Measurements from ENCODE around the gene HADHA.
"Not testable (repeated sequence)": the region's sequence is repeated elsewhere in the genome, so short reads cannot be mapped to it uniquely, and the experiment has no call there.

Gene HADHA

DNA sequence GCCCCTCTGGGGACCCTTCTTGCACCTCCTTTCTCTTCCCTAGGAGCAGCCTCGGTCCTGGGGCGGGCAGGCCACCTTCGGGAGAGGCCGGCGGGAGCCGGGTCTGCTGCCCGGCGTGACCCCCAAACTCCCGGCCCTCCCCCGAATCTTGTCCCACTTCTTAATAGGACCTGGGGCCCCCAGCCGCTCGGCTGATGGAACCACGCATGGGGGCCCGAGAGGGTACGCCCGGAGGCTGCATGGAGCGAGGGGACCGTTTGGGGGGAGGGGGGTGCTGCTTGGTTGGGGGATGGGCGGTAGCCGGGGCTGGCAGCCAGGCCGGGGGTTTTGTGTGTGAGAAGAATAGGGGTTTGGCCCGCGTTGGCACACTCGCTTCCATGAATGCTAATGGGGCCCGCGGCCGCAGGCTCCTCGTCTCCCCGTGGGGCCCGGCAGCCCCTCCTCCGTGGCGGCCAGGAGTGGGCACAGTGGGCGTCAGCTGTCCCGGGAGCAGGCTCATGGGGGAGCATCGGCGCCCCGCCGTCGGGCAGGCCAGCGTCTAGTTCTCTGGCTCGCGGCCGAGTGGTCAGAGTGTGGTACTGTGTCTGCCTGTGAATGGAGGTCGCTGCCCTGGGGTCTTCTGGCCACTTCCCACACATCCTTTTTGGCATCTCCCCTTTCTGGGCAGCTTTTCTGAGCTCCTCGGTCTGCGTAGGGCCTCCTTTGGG lies 70.5 kb downstream of the HADHA start:
- DNase-seq (ENCODE audit: low read depth) = no peak

DNA sequence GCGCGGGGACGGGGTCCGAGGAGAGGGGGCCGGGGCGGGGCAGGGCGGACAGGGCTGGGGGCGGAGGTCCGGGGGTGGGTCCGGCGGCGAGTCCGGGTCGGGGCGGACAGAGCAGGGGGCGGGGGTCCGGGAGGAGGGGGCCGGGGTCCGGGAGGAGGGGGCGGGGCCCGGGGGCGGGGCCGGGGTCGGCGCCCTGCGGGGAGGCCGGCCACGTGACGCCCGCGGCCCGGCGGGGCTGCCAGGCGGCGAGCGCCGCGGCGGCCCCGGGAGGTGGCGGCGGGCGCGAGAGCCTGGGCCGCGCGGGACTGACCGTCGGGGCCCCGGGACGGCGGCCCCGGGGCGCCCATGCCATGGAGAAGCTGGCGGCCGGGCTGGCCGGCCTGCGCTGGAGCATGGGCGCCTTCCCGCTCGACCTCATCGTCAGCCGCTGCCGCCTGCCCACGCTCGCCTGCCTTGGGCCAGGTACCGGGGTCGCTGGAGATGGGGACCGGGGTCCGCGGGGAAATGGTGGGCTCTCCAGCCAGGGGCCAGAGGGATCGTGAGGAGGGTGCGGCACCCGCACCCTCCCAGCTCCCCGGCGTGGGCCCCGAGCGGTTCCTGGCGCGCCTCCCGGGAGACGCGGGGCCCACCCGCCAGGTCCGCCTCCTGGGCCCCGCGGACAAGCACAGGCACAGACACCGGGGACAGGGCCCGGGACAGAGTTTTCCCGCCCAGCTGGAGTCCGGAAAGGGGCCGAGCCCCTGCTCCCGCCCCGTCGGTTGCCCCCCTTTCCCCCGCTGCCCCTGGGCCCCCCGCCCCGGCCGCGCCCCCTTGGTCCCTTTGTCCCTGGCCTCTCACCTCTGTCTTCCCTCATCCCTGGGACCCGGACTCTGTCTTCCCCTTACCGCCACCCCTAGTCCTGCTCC lies 71.3 kb downstream of the HADHA start, which contains the start of gene GAREM2:
GAREM2 (plus strand) TSS at position 218 of the 905 bp plus-strand sequence; CDS start at position 351, 133 bp downstream.
- DNase-seq (ENCODE audit: low read depth) = no peak

GRCh38 chr2:26172189-26172870 lies 72.1 kb downstream of the HADHA start:
- DNase-seq (ENCODE audit: low read depth) = no peak

DNA sequence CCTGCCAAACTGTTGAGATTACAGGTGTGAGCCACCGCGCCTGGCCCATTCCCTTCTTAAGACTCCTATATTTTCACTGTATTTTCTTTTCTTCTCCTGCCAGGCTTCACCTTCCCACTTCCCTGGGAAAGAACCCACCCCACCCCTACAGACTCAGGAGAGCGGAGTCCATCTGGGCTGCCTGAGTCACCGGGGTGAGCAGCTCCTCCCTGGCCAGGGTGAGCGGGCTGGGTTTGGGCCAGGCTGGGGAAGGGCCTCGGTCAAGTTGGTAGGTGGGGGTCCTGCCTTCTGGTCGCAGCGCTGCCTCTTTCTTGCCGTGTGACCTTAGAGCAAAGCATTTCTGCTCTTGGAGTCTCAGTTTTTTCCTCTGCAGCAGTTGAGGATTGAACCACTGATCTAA lies 73.6 kb downstream of the HADHA start:
- DNase-seq (ENCODE audit: low read depth) = no peak

GRCh38 chr2:26169681-26170414 lies 74.6 kb downstream of the HADHA start:
- no peak for DNase-seq (ENCODE audit: low read depth)

GRCh38 chr2:26169226-26169625 lies 75.2 kb downstream of the HADHA start:
- no peak for DNase-seq (ENCODE audit: low read depth)

DNA sequence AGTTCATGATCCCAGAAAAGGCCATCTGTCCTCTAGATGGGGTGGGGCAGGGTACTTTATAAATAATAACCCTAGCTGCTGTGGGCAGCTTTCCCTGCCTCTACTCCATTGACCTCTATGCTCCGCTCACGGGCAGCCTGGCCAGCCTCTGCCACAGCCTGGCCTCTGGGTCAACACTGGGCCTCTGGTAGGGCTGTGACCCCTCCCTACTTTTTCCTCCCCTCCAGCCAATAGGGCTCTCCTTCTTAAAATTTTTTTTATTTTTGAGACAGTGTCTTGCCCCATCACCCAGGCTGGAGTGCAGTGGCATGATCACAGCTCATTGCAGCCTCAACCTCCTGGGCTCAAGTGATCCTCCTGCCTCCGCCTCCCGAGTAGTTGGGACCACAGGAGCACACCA lies 75.6 kb downstream of the HADHA start:
- DNase-seq (ENCODE audit: low read depth) = no peak

- DNase-seq (ENCODE audit: low read depth) = not testable (repeated sequence)
Measured at GRCh38 chr2:26166541-26166940, 77.9 kb downstream of the HADHA start.

- DNase-seq (ENCODE audit: low read depth) = no peak
Measured at GRCh38 chr2:26165403-26165802, 79.0 kb downstream of the HADHA start.

DNA sequence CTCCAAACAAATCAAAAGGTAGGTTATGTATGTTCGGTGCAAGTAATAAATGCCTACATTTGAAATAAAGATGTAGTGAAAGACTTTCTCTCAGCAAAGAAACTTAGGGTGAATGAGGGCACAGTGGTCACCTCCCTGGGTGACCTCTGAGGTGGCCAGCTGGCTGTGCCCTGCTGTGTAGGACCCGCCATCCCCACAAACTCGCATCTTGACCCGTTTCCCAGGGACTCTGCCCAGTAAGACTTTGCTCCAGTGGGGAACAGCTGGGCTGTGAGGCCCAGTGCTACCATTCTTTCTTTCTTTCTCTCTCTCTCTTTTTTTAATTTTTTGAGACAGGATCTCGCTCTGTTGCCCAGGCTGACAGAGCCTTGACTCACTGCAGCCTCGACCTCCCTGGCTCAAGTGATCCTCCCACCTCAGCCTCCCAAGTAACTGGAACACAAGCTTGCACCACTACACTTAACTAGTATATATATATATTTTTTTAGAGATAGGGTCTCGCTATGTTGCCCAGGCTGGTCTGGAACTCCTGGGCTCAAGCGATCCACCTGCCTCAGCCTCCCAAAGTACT lies 79.7 kb downstream of the HADHA start:
- no peak for DNase-seq (ENCODE audit: low read depth)

DNA sequence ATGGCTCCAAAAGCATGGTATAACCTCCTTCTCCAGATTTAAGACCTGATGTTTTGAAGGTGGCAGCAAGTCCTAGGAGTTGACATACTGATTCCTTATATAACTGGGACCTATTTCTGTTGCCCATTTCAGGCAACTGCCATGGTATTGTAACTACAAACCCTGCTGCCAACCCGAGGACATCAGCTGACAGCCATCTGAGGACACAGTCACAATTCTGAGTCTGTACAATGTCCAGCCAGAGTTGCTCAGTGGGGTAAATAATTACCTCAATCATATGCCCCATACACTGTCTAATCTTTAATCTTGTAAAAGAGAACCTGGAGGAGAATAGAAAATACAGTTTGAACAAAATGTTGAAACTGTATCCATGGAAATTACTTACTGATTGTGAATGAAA lies 80.2 kb downstream of the HADHA start:
- DNase-seq (ENCODE audit: low read depth) = no peak

DNA sequence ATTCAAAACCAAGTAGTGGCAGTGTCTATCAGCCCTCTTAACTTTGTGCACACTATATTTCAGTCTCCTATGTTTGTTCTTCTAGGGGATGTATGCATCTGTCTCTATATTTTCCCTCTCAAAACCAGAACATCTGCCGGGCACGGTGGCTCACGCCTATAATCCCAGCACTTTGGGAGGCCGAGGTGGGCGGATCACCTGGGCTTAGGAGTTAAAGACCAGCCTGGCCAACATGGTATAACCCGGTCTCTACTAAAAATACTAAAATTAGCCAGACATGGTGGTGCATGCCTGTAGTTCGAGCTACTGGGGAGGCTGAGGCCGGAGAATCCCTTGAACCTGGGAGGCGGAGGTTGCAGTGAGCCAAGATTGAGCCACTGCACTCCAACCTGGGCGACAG lies 81.5 kb downstream of the HADHA start:
- no peak for DNase-seq (ENCODE audit: low read depth)

GRCh38 chr2:26161926-26162325 lies 82.5 kb downstream of the HADHA start:
- DNase-seq (ENCODE audit: low read depth) = no peak

GRCh38 chr2:26157580-26157979 lies 86.9 kb downstream of the HADHA start:
- no peak for DNase-seq (ENCODE audit: low read depth)

DNA sequence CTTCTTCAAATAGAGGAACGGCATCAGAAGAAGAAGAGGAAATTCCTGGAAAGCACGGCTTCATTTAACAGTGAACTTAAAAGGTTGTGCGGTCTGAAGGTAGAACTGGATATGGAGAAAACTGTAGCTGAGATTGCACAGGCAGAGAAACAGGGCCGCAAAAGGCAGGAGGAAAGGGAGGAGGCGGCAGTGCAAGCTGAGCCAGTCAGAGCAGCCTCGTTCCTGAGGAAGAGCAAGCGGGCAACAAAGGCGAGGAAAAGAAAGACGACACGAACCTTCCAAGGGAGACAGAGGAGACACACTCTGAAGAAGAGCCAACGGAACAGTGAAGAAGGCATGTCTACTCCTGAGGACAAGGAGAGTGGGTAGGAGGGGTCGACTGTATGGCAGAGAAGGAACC lies 94.2 kb downstream of the HADHA start:
- DNase-seq (ENCODE audit: low read depth) = no peak

DNA sequence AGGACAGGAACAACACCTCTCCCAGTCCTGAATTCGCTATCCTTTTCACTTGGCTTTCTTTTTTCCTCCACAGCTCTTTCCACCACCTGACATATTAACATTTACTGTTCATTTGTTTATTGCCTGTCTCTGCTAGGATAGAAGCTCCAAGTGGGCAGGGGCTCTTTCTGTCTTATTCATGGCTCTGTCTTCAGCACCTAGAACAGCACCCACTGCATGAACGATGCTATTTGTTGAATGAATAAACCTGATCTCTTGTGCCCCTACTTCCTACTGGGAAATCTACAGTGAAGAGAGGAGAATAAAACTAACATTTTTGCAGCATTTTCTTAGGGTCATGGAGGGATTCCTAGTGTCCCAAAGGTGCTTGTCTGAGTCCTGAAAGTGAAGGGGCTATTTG lies 95.9 kb downstream of the HADHA start:
- no peak for DNase-seq (ENCODE audit: low read depth)

DNA sequence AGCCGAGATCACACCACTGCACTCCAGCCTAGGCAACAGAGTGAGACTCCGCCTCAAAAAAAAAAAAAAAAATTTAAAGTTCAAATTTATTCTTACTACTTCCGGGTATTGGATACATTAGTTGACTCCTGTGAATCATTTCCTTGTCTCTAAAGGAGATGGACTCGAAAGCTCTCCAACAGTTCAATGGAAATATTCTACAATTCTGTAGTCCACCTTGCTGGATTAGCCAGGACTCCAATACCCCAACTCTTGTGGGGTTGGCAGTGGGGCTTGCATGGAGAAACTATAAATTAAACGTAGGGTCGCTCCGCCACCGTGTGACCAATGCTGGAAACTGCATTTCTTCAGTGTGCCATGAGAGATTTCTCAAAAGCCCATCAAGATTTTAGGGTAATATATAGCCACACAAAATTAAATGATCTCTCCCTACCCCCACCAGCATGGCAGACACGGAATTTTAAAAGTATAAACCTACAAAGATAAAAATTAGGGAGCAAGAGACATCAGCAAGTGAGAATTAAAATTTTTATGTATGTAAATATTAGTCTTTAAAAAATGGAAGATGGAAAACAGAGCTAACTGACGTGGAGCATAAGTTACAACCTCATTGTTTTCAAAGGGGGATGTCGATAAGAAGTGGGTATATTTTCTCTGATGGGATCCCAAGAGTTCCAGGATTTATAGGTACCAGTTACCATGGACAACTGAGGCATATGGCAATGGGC lies 99.3 kb downstream of the HADHA start:
- peak; percentile 26 for DNase-seq (ENCODE audit: low read depth)

DNA sequence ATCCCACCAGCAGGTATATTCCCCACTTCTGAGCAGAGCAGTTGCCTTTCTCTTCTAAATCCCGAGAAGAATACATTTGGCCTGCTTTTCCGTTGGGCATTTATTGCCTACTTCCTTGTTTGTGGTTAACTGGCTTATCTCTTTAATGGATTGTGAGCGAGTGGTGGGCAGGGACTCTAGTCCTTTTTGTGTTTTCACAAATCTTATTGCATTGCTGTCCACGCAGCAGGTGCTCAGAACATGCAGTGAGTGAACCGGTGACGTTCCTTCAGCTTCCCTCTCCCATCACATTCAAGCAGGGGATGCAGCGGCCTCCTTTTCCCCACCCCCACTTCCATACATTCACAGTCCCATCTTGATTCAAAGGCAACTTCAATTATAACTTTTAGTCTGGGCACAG lies 100.4 kb downstream of the HADHA start:
- no peak for DNase-seq (ENCODE audit: low read depth)

- no peak for DNase-seq (ENCODE audit: low read depth)
Measured at GRCh38 chr2:26141145-26141769, 103.2 kb downstream of the HADHA start.

Data from stimulated activated CD8-positive, alpha-beta memory T cell treated with anti-CD3 and anti-CD28 coated beads, Interleukin-15, amount 100 ng/mL, for 24 hours (primary cell).